GM19351 (cell line): ENCODE data around the gene WDR93.

ENCODE experiments used
- ATAC-seq: cut with Tn5 transposase; IDR thresholded peaks from one replicate; pipeline ENCODE4 v1.9.1; 2021; ENCODE audit warnings: mild to moderate bottlenecking, moderate library complexity; ENCODE audit not compliant: unreplicated experiment

WDR93 gene

GRCh38 chr15:89690276-89691218, at the start of gene WDR93, which contains the start of gene PEX11A:
TSS of gene WDR93 (plus strand) at chr15:89690811. CDS start at chr15:89701747, 10,936 bp downstream.
TSS of gene PEX11A (minus strand) at chr15:89690754. CDS start at chr15:89690632, 122 bp downstream.
- ATAC-seq: peak; percentile 95

- no peak for ATAC-seq
These were observed 49.6 kb upstream of the WDR93 start for GRCh38 chr15:89641053-89641452.

GRCh38 chr15:89642106-89642505, 48.5 kb upstream of the WDR93 start:
- no peak for ATAC-seq

- no peak for ATAC-seq
These were observed 44.9 kb upstream of the WDR93 start for GRCh38 chr15:89645680-89646079.

GRCh38 chr15:89646416-89647141, 44.0 kb upstream of the WDR93 start:
- ATAC-seq: peak; percentile 9

- peak; percentile 73 for ATAC-seq
These were observed 43.3 kb upstream of the WDR93 start for GRCh38 chr15:89647191-89647851.

- no peak for ATAC-seq
These were observed 42.3 kb upstream of the WDR93 start for GRCh38 chr15:89648106-89649012.

GRCh38 chr15:89649013-89649625, 41.5 kb upstream of the WDR93 start:
- no peak for ATAC-seq

GRCh38 chr15:89649716-89650115, 40.9 kb upstream of the WDR93 start:
- ATAC-seq: no peak

- no peak for ATAC-seq
These were observed 38.5 kb upstream of the WDR93 start for GRCh38 chr15:89652131-89652530.

GRCh38 chr15:89652666-89653065, 37.9 kb upstream of the WDR93 start:
- no peak for ATAC-seq

GRCh38 chr15:89653578-89653977, 37.0 kb upstream of the WDR93 start:
- ATAC-seq: no peak

GRCh38 chr15:89654301-89654761, 36.3 kb upstream of the WDR93 start:
- no peak for ATAC-seq

- no peak for ATAC-seq
These were observed 35.5 kb upstream of the WDR93 start, which contains the start of gene KIF7 for GRCh38 chr15:89654847-89655805. TSS of gene KIF7 (minus strand) at chr15:89655467. CDS start at chr15:89652930, 2,537 bp downstream.

- ATAC-seq: no peak
These were observed 34.3 kb upstream of the WDR93 start for GRCh38 chr15:89656116-89656815.

GRCh38 chr15:89657686-89658200, 32.9 kb upstream of the WDR93 start:
- ATAC-seq: no peak

- no peak for ATAC-seq
These were observed 31.3 kb upstream of the WDR93 start for GRCh38 chr15:89659295-89659694.

GRCh38 chr15:89660556-89660955, 30.1 kb upstream of the WDR93 start:
- ATAC-seq: no peak
